HL-60 (cell line): ENCODE data around the gene LIPI.

Source experiments
- DNase-seq, 2 experiments: peaks; one replicate each; pipeline ENCODE4 v3.0.0-alpha.2; 2010 to 2020; ENCODE audit warnings: low read depth in 1 of 2, low spot score in 1 of 2
- H3K27ac ChIP-seq: fragments of 250-450 bp; sonication (Bioruptor Pico); replicated peaks from 2 replicates; pipeline ENCODE4 v1.5.1; 2020; ENCODE audit warnings: mild to moderate bottlenecking, moderate library complexity
- H3K27me3 ChIP-seq: fragments of 250-450 bp; sonication (Bioruptor Pico); 2 replicates; pipeline ENCODE4 v1.5.1; 2021; ENCODE audit warnings: mild to moderate bottlenecking, moderate library complexity; ENCODE audit not compliant: insufficient read depth, poor library complexity, severe bottlenecking
- H3K4me3 ChIP-seq: replicated peaks from 2 replicates; pipeline ENCODE4 v1.5.1; 2011; ENCODE audit warnings: mild to moderate bottlenecking, control low read depth, low read length; ENCODE audit not compliant: insufficient read depth
- GABPA ChIP-seq: IDR thresholded peaks from 2 replicates; pipeline ENCODE4 v1.6.1; 2012; ENCODE audit warnings: low read depth
- POLR2AphosphoS5 ChIP-seq: IDR thresholded peaks from 2 replicates; pipeline ENCODE4 v1.6.1; 2012; ENCODE audit warnings: low read depth
- REST ChIP-seq: IDR thresholded peaks from 2 replicates; pipeline ENCODE4 v1.6.1; 2012; ENCODE audit warnings: low read depth; ENCODE audit not compliant: insufficient replicate concordance
- SPI1 ChIP-seq: IDR thresholded peaks from 2 replicates; pipeline ENCODE4 v1.6.1; 2012; ENCODE audit warnings: low read depth, mild to moderate bottlenecking, borderline replicate concordance
- TF ChIP-seq, protein P1 (sequence below): IDR thresholded peaks from one replicate; pipeline ENCODE4 v1.5.1; 2011; ENCODE audit warnings: low read length, control low read depth, inconsistent platforms; ENCODE audit not compliant: insufficient read depth

Gene LIPI

GRCh38 chr21:14097881-14098499 is 112.8 kb downstream of the LIPI start:
- H3K4me3 ChIP-seq = no peak overlapping the region
- H3K27ac ChIP-seq = no peak overlapping the region
- H3K27me3 ChIP-seq = no peaks in the 10 kb centered on the region
- TF ChIP-seq SPI1 = no peak
- no peak for TF ChIP-seq REST
- no peak for TF ChIP-seq GABPA
- TF ChIP-seq, protein P1, sequence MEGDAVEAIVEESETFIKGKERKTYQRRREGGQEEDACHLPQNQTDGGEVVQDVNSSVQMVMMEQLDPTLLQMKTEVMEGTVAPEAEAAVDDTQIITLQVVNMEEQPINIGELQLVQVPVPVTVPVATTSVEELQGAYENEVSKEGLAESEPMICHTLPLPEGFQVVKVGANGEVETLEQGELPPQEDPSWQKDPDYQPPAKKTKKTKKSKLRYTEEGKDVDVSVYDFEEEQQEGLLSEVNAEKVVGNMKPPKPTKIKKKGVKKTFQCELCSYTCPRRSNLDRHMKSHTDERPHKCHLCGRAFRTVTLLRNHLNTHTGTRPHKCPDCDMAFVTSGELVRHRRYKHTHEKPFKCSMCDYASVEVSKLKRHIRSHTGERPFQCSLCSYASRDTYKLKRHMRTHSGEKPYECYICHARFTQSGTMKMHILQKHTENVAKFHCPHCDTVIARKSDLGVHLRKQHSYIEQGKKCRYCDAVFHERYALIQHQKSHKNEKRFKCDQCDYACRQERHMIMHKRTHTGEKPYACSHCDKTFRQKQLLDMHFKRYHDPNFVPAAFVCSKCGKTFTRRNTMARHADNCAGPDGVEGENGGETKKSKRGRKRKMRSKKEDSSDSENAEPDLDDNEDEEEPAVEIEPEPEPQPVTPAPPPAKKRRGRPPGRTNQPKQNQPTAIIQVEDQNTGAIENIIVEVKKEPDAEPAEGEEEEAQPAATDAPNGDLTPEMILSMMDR = no peak
- TF ChIP-seq POLR2AphosphoS5 = no peak
- DNase-seq = no peak

DNA sequence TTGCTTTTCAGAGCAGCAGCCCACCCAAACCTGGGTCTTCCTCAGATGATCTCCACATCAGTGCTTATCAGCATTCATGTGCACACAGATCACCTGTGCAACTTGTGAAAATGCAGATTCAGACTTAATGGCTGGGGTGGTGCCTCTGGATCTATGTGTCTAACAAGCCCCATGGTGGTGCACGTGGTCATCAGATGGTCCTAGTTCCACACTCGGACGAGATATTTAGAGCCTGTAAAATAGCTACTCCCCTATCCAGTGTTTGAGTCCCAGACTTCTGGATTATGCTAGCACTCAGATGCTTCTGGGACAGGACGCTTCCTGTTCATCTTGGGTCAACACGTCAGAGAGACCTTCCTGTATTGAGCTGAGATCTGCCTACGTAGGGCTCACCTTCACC is 114.2 kb downstream of the LIPI start:
- no peak overlapping the region for H3K4me3 ChIP-seq
- H3K27me3 ChIP-seq = no peaks in the 10 kb centered on the region
- no peak for TF ChIP-seq REST
- TF ChIP-seq, protein P1 = no peak
- TF ChIP-seq SPI1 = no peak
- TF ChIP-seq POLR2AphosphoS5 = no peak
- no peak for TF ChIP-seq GABPA
- no peak for DNase-seq
- H3K27ac ChIP-seq = no peak overlapping the region

GRCh38 chr21:14096172-14096571 is 114.6 kb downstream of the LIPI start:
- no peak overlapping the region for H3K4me3 ChIP-seq
- H3K27me3 ChIP-seq = no peaks in the 10 kb centered on the region
- no peak for DNase-seq
- H3K27ac ChIP-seq = no peak overlapping the region
- TF ChIP-seq POLR2AphosphoS5 = no peak
- no peak for TF ChIP-seq REST
- TF ChIP-seq GABPA = no peak
- TF ChIP-seq SPI1 = no peak
- TF ChIP-seq, protein P1 = no peak
